Bronchial epithelial cell (primary cell): Measurements from ENCODE around the gene NUCB1. TPM values are rescaled to one million over a fixed set of nuclear protein-coding genes. Genes with fewer than 3 reads are reported as not detected.
"Not testable (repeated sequence)": the region's sequence is repeated elsewhere in the genome, so short reads cannot be mapped to it uniquely, and the experiment has no call there.

Source experiments
- DNase-seq: peaks from one replicate; pipeline ENCODE4 v3.0.0-alpha.2; 2010; ENCODE audit warnings: low read depth
- FAIRE-seq: peaks from 2 replicates; lab custom pipeline; 2011; peaks lifted over from hg19 to GRCh38; lab: Jason Lieb, UNC
- H3K27me3 ChIP-seq: 2 replicates; pipeline ENCODE4 v1.5.1; 2011; ENCODE audit warnings: low read length; ENCODE audit not compliant: control insufficient read depth, insufficient read depth
- H3K36me3 ChIP-seq: 2 replicates; pipeline ENCODE4 v1.5.1; 2011; ENCODE audit warnings: low read length; ENCODE audit not compliant: control insufficient read depth, insufficient read depth
- H3K4me3 ChIP-seq: 2 replicates; pipeline ENCODE4 v1.5.1; 2011; ENCODE audit warnings: mild to moderate bottlenecking, low read depth, low read length, control low read depth
- CTCF ChIP-seq: IDR thresholded peaks from 2 replicates; pipeline ENCODE4 v1.5.1; 2011; ENCODE audit warnings: mild to moderate bottlenecking, moderate library complexity, low read length, control low read depth, inconsistent platforms; ENCODE audit not compliant: insufficient read depth, severe bottlenecking
- total RNA-seq: library from RNA; depleted of rRNA; stranded (reverse); fragments of >200 nt; gene quantifications from 2 replicates; pipeline ENCODE4 v1.2.1, GENCODE V29; 2014

The NUCB1 gene
- total RNA-seq, 1 donor from 2014 or later: 88.2 TPM

- peaks cover 24% of the 10 kb centered on the region for H3K36me3 ChIP-seq
- FAIRE-seq (no peak), DNase-seq (no peak)
- H3K27me3 ChIP-seq: no peaks in the 10 kb centered on the region
- no peak for TF ChIP-seq CTCF
- H3K4me3 ChIP-seq: no peak overlapping the region
These were observed 10.7 kb downstream of the NUCB1 start for GRCh38 chr19:48910803-48911202.

- FAIRE-seq: no peak
- TF ChIP-seq CTCF: no peak
- Histone ChIP-seq H3K27me3 (no peaks in the 10 kb centered on the region), H3K36me3 (peaks cover 26% of the 10 kb centered on the region), H3K4me3 (no peak overlapping the region)
- no peak for DNase-seq
These were observed 13.2 kb downstream of the NUCB1 start for GRCh38 chr19:48913114-48913889.

DNA sequence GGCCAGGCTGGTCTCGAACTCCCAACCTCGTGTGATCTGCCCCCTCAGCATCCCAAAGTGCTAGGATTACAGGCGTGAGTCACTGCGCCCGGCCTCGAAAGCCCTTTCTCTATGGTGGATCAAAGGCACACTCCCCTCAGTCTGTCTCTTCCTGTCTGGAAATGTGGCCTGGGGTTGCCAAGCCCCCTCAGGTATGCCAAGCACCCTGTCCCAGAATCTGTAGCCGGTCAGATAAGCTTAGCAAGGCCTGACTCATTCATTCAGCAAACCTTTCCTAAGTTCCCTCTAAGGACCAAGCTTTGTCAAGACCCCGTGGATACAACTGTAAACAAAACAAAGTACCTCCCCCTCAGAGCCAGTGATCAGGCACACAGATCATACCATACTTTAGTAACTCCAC, 14.1 kb downstream of the NUCB1 start:
- no peak overlapping the region for H3K4me3 ChIP-seq
- FAIRE-seq (no peak), DNase-seq (no peak)
- TF ChIP-seq CTCF: no peak
- H3K27me3 ChIP-seq: no peaks in the 10 kb centered on the region
- H3K36me3 ChIP-seq: peaks cover 33% of the 10 kb centered on the region

DNA sequence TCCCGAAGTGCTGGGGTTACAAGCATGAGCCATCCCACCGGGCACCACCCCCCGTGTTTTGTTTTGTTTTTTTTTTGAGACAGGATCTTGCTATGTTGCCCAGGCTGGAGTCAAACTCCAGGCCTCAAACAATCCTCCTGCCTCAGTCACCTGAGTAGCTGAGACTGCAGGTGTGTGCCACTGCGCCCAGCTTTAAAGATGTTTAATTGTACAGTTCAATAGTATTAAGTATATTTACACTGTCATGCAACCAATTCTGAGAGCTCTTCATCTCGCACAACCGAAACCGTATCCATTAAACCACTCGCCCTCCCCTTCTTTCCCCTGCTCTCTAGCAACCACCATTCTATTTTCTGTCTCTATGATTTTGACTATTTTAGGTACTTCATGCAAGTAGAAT, 15.6 kb downstream of the NUCB1 start:
- FAIRE-seq: no peak
- no peak overlapping the region for H3K4me3 ChIP-seq
- no peaks in the 10 kb centered on the region for H3K27me3 ChIP-seq
- TF ChIP-seq CTCF: no peak
- DNase-seq: no peak
- H3K36me3 ChIP-seq: peaks cover 31% of the 10 kb centered on the region

DNA sequence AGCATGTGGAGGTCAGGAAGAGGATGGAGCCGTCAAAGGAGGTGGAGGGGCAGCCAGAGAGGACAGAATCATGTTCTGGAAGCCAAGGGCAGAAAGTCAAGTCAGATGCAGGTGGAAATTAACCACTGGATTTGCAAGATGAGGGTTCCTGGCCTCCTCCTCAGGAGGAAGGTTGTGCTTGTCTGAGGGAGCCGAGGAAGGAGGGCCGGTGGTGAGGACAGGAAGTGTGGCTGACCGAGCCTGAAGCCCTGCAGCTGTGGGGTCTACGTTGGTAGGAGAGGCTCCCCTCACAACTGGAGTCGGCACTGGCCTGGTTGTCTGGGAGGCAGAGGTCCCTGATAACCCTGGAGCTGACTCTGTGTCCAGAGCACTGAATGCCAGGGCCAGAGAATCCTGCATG, 18.0 kb downstream of the NUCB1 start:
- H3K36me3 ChIP-seq: peaks cover 33% of the 10 kb centered on the region
- no peak for DNase-seq
- FAIRE-seq: no peak
- no peak overlapping the region for H3K4me3 ChIP-seq
- no peak for TF ChIP-seq CTCF
- no peaks in the 10 kb centered on the region for H3K27me3 ChIP-seq

- Histone ChIP-seq H3K36me3 (peaks cover 27% of the 10 kb centered on the region), H3K27me3 (no peaks in the 10 kb centered on the region), H3K4me3 (no peak overlapping the region)
- FAIRE-seq (no peak), DNase-seq (no peak)
- TF ChIP-seq CTCF: no peak
These were observed 18.7 kb downstream of the NUCB1 start for GRCh38 chr19:48918801-48919247.

DNA sequence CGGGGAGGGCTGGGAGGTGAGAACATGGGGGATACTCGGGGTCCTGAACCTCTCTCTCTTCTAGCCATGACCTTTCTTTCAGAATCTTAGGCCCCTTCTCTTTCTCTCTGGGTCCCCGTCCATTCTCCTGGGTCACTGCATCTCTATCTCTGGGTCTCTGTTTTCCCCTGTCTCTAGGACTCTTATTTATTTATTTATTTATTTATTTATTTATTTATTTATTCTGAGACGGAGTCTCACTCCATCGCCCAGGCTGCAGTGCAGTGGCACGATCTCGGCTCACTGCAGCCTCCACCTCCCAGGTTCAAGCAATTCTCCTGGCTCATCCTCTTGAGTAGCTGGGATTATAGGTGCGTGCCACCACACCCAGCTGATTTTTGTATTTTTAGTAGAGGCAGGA, 19.2 kb downstream of the NUCB1 start:
- FAIRE-seq, H3K4me3 ChIP-seq, H3K27me3 ChIP-seq, DNase-seq: not testable (repeated sequence)
- peaks cover 24% of the 10 kb centered on the region for H3K36me3 ChIP-seq
